Stimulated activated CD4-positive, alpha-beta T cell treated with anti-CD3 and anti-CD28 coated beads, Interleukin-1b, Interleukin-23, amount 100 ng/mL, for 4 hours (primary cell): ENCODE measurements around the gene SPINK8.
"Not testable (repeated sequence)": the region's sequence is repeated elsewhere in the genome, so short reads cannot be mapped to it uniquely, and the experiment has no call there.

ENCODE experiments used
- DNase-seq, 2 donors: peaks; one replicate each; pipeline ENCODE4 v3.0.0-alpha.2; 2020; ENCODE audit warnings: low read depth in 2 of 2

The SPINK8 gene

DNA sequence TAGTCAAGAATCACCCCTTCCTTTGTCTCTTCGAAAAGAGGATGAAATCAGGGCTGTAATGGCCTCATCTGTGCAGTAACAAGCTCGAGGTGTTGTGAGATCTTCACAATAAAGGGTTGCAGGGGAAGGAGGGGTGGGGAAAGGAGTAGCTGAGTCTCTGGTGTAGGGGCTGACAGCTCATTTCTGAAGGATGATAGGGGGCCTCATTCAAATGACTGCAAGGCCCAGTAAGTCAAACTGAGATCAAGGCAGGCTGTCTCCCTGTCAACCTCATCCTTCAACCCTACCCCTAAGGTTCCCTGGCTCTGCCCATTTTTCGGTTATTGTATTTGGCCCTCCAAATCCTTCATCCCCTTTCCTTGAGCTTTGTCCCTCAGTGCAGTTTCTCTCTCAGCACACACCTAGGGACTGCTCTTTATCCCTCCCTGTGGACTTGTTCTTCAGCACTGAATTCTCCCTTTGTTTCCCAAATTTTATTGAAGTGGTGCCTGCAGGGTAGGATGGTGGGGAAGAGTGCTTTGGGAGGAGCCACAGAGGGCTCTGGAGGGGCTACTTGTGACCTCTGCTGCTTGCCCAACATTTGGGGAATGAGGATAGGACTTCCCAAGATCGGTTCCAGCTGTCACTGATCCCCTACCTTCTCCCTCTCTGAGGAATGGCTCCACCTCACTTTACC, 54.4 kb downstream of the SPINK8 start:
- DNase-seq: no peak

DNA sequence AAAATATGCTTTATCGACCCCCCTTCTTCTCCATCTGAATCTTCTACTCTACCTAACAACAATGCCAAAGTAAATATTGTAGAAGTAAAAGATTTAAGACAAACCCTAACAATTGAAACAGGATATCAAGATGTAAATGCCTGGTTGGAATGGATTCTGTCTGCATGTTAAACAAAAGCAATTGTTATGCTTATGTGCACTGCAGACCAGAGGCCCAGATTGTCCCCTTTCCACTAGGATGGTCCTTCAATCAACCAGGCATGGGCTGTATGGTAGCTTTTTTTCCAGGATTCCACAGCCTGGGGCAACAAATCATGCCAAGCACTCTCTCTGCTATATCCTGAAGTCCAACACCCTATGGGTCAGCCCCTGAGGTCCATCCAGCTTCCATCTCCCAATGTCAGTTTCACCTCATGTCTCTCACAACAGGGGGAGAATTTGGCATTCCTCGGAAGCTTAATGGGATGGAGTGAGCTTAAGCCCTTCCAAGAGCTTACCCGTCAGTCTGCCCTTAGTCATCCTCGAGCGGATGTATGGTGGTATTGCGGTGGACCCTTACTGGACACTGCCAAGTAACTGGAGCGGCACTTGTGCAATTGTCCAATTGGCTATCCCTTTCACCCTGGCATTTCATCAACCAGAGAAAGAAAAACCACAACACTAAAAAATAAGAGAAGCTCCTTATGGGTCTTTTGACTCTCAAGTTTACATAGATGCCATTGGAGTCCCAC, 56.4 kb downstream of the SPINK8 start:
- DNase-seq: no peak

DNA sequence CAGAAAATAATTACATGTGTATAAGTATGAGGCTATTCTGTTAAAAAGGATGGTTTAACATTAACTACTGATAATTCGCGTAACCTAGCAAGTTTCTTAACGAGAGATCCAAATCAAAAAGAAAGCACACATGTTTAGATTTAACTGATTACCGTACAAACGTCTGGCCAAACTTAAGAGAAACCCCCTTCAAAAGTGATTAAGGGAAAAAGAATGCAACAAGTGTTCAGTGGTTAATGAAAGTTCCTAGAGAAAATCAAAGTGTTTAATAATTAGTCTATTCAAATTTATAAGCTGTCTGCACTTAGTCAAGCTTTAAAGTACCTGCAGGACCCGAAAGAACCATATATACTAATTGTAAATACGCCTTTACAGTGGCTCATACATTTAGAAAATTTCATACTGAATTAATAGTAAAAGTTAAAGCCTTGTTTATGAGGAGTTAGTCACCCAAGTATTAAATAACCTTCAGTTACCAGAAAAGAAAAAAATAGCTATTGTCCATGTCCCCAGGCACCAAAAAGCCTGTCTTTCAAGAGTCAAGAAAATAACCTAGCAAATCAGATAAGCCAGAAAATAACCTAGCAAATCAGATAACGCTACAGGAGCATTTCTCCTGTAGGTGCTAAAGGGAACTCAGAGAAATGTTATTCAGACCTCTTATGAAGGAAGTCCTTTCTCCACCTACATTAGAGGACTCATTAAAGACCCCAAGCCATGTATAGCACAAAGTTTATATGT, 58.0 kb downstream of the SPINK8 start:
- DNase-seq: no peak

DNA sequence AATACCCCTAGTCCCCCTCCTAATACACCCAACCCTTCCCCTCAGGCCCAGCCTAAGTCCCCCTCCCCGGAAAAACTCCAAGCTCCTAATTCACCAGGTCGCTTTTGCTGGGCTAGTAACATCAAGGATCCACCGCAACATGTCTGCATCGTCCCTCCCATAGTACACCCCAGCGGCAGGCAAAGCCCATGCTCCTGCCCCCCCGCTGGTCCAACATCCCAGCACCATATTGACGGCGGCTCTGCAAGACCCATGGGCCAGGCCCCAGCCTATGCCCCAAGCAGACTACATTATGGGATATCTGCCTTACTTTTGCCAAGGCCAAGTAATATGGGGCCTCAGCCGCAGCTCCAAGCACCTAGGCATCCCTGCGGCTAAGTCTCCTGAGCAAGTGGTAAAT, 59.0 kb downstream of the SPINK8 start:
- DNase-seq: no peak

DNA sequence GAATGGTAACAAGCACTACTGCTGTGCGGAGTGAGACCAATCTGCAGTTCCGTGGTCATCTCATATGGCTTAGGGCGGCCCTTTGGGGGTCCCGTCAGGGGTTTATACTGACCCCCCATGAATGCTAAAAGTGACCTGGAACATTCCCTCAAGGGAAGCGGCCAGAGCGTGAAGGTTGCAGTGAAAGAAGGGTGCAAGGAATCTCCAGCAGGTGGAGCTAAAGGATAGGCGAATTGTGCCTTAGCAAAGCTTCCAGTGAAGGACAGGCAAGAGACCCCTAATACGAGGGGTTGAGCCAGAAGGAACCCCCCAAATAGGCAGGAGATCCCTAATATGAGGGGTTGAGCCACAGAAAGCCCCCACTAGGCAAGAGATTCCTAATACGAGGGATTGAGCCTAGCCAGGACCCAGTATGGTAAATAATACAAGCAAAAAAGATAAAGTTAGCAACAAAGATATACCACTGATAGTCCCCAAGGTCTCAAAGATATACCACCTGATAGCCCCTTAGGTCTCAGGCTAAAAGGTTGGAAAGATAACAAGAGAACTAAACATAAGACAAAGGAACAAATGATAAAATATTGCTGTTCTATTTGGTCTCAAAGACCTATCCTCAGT, 59.8 kb downstream of the SPINK8 start:
- peak; percentile 14 to 50 for DNase-seq

DNA sequence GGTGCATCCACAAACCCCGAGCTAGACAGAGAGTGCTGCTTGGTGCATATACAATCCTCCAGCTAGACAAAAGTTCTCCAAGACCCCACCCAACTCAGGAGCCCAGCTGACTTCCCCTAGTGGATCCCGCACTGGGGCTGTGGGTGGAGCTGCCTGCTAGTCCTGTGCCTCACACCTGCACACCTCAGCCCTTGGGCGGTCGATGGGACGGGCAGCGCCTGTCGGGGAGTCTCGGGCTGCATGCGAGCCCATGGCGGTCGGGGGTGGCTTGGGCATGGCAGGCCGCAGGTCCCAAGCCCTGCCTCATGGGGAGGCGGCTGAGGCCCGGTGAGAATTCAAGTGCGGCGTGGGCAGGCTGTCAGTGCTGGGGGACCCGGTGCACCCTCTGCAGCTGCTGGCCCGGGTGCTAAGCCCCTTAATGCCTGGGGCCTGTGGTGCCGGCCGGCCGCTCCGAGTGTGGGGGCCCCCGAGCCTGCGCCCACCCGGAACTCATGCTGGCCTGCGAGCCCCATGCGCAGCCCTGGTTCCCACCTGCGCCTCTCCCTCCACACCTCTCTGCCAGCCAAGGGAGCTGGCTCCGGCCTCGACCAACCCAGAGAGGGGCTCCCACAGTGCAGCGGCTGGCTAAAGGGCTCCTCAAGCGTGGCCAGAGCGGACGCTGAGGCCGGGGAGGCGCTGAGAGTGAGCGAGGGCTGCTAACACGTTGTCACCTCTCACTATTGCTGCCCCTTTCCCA, 61.5 kb downstream of the SPINK8 start:
- no peak for DNase-seq

DNA sequence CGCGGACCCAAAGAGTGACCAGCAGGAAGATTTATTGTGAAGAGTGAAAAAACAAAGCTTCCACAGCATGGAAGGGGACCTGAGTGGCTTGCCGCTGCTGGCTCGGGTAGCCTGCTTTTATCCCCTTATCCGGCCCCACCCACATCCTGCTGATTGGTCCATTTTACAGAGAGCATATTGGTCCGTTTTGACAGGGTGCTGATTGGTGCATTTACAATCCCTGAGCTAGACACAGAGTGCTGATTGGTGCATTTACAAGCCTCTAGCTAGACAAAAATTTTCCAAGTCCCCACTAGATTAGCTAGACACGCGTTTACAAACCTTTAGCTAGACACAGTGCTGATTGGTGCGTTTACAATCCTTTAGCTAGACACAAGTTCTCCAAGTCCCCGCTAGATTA, 62.2 kb downstream of the SPINK8 start:
- DNase-seq: not testable (repeated sequence)

DNA sequence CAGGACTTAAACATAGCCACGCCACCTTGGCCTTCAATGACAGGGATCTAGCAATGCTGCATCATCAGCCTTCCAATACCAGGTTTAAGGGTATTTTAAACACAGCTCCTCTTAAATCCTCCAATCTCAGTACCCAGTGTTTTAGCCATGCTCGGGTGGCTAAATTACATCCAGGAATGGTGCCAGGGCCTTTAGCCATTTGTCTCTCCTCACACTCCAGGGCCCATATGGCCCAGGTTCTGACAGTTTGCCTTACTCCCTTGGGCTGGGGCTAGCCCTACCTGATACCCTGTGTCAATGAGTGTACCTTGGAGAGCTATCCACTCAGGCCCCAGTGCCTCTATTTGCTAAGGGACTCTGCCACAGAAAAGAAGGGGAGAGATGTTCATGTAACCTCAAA, 63.2 kb downstream of the SPINK8 start:
- DNase-seq: no peak

DNA sequence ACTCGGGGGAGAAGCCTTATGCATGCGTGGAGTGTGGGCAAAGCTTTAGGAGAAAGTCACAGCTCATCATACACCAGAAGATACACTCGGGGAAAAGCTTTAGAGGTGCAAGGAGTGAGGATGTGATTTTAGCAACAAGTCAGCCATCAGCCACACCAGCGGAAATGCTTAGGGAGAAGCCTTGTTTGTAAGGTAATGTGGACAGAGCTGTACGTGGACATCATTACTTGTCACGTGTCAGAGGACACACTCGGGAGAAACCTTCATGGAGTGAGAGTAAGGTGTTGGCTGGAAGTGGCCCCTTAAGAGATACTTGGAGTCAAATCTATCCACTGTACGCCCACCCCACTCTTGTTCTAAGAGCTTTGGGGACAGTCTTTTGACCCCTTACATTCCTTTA, 63.9 kb downstream of the SPINK8 start:
- DNase-seq: no peak

DNA sequence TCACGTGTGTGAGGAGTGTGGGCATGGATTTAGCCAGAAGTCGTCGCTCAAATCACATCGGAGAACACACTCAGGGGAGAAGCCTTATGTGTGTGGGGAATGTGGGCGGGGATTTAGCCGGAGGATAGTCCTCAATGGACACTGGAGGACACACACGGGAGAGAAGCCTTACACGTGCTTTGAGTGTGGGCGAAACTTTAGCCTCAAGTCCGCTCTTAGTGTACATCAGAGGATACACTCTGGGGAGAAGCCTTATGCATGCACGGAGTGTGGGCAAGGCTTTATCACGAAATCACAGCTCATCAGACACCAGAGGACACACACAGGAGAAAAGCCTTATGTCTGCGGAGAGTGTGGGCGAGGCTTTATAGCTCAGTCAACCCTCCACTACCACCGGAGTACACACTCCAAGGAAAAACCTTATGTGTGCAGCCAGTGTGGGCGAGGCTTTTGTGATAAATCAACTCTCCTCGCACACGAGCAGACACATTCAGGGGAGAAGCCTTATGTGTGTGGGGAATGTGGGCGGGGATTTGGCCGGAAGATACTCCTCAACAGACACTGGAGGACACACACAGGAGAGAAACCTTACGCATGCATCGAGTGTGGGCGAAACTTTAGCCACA, 64.4 kb downstream of the SPINK8 start:
- peak; percentile 29 to 48 for DNase-seq

DNA sequence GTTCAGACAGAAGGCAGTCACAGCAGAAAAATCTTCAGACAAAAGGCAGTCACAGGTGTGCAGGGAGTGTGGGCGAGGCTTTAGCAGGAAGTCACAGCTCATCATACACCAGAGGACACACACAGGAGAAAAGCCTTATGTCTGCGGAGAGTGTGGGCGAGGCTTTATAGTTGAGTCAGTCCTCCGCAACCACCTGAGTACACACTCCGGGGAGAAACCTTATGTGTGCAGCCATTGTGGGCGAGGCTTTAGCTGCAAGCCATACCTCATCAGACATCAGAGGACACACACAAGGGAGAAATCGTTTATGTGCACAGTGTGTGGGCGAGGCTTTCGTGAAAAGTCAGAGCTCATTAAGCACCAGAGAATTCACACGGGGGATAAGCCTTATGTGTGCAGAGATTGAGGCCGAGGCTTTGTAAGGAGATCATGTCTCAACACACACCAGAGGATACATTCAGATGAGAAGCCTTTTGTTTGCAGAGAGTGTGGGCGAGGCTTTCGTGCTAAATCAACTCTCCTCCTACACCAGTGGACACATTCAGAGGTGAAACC, 65.0 kb downstream of the SPINK8 start:
- peak; percentile 64 to 80 for DNase-seq

DNA sequence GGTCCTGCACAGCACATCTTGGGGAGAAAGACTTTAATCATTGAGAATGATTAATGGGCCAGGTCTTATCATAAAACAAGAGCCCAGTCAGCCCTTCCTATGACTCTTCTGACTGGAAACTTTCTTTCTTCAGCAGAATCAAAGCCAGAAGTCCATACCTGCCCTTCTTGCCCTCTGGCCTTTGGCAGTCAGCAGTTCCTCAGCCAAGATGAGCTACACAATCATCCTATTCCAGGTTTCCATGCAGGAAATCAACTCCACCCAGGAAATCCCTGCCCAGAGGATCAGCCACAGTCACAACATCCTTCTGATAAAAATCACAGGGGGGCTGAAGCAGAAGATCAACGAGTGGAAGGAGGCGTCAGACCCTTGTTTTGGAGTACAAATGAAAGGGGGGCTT, 65.7 kb downstream of the SPINK8 start:
- DNase-seq: no peak

DNA sequence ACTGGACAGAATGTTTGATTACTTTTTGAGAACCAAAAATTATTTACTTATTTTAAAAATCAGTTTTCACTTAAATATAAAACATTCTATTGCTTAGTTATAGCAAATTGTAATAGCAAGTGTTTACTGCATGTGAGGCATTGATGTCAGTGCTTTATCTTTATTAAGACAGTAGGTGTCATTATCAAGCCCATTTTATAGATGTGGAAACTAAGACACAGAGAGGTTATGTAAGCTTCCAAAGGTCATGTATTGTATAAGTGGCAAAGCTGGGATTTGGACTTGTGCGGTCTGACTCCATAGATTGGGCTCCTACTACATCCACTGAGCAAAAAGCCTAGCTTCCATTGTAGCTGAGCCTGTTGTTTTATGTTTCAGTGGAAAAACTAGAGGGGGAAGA, 74.9 kb downstream of the SPINK8 start:
- DNase-seq: no peak
